ENCODE measurements around the gene KLHL1.

KLHL1 gene

GRCh38 chr13:69946511-69946910 lies 161.7 kb downstream of the KLHL1 start:
- Mint-ChIP-seq H3K27ac (no peak overlapping the region), H3K9me3 (peaks cover 4% of the 10 kb centered on the region), H3K4me3 (no peak overlapping the region), H3K36me3 (ENCODE audit: low read depth) (peaks cover 4% of the 10 kb centered on the region), H3K27me3 (ENCODE audit: low read depth, poor library complexity) (no peaks in the 10 kb centered on the region), H3K4me1 (peaks cover 22% of the 10 kb centered on the region)
- TF ChIP-seq, protein P1, sequence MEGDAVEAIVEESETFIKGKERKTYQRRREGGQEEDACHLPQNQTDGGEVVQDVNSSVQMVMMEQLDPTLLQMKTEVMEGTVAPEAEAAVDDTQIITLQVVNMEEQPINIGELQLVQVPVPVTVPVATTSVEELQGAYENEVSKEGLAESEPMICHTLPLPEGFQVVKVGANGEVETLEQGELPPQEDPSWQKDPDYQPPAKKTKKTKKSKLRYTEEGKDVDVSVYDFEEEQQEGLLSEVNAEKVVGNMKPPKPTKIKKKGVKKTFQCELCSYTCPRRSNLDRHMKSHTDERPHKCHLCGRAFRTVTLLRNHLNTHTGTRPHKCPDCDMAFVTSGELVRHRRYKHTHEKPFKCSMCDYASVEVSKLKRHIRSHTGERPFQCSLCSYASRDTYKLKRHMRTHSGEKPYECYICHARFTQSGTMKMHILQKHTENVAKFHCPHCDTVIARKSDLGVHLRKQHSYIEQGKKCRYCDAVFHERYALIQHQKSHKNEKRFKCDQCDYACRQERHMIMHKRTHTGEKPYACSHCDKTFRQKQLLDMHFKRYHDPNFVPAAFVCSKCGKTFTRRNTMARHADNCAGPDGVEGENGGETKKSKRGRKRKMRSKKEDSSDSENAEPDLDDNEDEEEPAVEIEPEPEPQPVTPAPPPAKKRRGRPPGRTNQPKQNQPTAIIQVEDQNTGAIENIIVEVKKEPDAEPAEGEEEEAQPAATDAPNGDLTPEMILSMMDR (IDR thresholded peaks at IDR 0.05) = no peak
- no peak for DNase-seq

DNA sequence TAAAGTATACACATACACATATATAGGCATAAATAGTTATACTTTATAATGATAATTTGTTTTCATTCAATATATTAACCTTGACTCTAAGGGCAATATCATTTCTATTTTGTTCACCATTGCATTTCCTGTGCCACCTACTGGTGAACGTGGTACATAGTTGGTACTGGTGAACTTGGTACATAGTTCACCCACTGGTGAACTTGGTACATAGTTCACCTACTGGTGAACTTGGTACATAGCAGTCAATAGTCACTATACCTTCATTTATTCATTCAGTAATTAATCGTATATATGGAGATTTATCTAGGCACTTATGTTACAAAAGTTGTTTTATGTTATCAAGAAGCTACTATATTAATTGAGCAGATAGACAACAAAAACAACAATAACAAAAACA lies 173.2 kb downstream of the KLHL1 start:
- H3K27me3 Mint-ChIP-seq (ENCODE audit: low read depth, poor library complexity) = peaks cover 5% of the 10 kb centered on the region
- TF ChIP-seq, protein P1 (IDR thresholded peaks at IDR 0.05) = peak; percentile 43

GRCh38 chr13:69928262-69928661 lies 180.0 kb downstream of the KLHL1 start:
- no peaks in the 10 kb centered on the region for H3K9me3 Mint-ChIP-seq
- TF ChIP-seq, protein P1 (IDR thresholded peaks at IDR 0.05) = no peak
- H3K4me3 Mint-ChIP-seq = no peak overlapping the region

More for the DNA sequence above, 173.2 kb downstream of the KLHL1 start:
- Mint-ChIP-seq H3K4me1 (no peaks in the 10 kb centered on the region), H3K9me3 (no peaks in the 10 kb centered on the region), H3K4me3 (no peak overlapping the region), H3K27ac (no peak overlapping the region), H3K36me3 (ENCODE audit: low read depth) (no peaks in the 10 kb centered on the region)
- DNase-seq = no peak

DNA sequence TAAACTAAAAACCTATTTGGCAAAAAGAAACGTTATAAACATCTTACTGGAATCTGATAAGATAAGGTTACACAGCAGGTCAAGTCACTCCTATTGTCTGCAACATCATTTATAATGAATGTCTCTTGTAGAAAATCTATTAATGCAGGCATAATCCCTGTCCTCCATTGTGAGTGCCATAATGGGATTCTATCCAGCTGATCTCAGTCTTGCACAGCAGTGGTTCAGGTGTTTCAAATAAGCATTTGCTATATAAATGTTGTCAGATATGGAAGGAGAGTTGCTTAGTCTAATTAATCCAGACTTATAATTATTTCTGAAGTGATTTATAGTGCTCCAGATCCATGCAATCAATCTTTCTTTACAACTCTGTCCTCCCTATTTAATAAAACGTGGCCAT lies 187.1 kb downstream of the KLHL1 start:
- Mint-ChIP-seq H3K4me3 (no peak overlapping the region), H3K4me1 (no peaks in the 10 kb centered on the region), H3K27me3 (ENCODE audit: low read depth, poor library complexity) (no peaks in the 10 kb centered on the region), H3K36me3 (ENCODE audit: low read depth) (no peaks in the 10 kb centered on the region), H3K9me3 (peaks cover 12% of the 10 kb centered on the region), H3K27ac (no peak overlapping the region)
- TF ChIP-seq, protein P1 (IDR thresholded peaks at IDR 0.05) = no peak
- DNase-seq = no peak

More at GRCh38 chr13:69928262-69928661, 180.0 kb downstream of the KLHL1 start:
- H3K27me3 Mint-ChIP-seq (ENCODE audit: low read depth, poor library complexity) = no peaks in the 10 kb centered on the region
- H3K36me3 Mint-ChIP-seq (ENCODE audit: low read depth) = no peaks in the 10 kb centered on the region
- no peak overlapping the region for H3K27ac Mint-ChIP-seq
- no peaks in the 10 kb centered on the region for H3K4me1 Mint-ChIP-seq
- DNase-seq = no peak

DNA sequence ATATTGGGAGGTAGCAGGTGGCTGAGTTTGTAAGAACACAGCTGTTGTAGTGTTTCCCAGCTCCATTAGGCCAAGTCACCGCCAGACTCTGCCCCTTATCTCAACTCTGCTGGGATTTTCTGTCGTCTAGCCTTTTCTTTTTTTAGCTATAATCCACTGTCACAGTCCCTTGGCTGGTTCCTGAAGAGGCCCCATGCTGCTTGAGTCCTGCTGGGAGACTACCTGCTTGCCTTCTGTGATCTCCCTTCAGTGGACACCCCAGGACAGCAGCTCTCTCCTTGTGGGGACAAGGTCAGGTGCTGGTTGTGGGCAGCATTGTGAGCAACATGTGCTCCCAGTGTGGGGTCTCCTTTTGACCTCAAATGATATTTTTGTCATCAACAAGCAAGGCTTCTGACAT lies 195.6 kb downstream of the KLHL1 start:
- no peak overlapping the region for H3K27ac Mint-ChIP-seq
- TF ChIP-seq, protein P1 (IDR thresholded peaks at IDR 0.05) = no peak
- no peak for DNase-seq
- H3K36me3 Mint-ChIP-seq (ENCODE audit: low read depth) = no peaks in the 10 kb centered on the region
- no peaks in the 10 kb centered on the region for H3K4me1 Mint-ChIP-seq
- H3K9me3 Mint-ChIP-seq = peaks cover 5% of the 10 kb centered on the region
- no peaks in the 10 kb centered on the region for H3K27me3 Mint-ChIP-seq (ENCODE audit: low read depth, poor library complexity)
- no peak overlapping the region for H3K4me3 Mint-ChIP-seq

DNA sequence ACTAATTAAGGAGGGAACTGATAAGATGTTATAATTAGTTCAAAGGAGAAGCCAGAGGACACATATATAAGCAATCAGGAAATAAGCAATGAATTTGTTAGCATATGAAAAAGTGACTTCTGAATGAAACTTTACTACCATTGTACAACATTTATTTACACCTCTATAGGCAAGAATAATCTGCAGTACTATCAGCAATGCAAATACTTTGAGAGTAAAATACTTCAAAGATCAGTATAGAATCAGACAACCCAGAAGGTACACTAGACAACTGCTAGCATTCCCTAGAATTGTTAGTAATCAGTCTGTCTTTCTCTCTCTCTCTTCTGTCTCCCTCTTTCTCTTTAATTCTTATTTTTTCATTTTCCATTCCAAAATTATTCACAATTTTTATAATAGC lies 197.5 kb downstream of the KLHL1 start:
- Mint-ChIP-seq H3K4me3 (no peak overlapping the region), H3K27me3 (ENCODE audit: low read depth, poor library complexity) (no peaks in the 10 kb centered on the region), H3K9me3 (no peaks in the 10 kb centered on the region), H3K36me3 (ENCODE audit: low read depth) (no peaks in the 10 kb centered on the region), H3K27ac (no peak overlapping the region), H3K4me1 (no peaks in the 10 kb centered on the region)
- TF ChIP-seq, protein P1 (IDR thresholded peaks at IDR 0.05) = no peak
- no peak for DNase-seq

Data from nephron progenitor cell (in vitro differentiated cells).